H54 (cell line): ENCODE results near the gene CERK.

ENCODE experiments used
- DNase-seq: peaks from one replicate; pipeline ENCODE4 v3.0.0; 2011; ENCODE audit warnings: low spot score, mixed read lengths; ENCODE audit not compliant: insufficient read length
- FAIRE-seq: peaks from 3 replicates; lab custom pipeline; 2011; peaks lifted over from hg19 to GRCh38; lab: Jason Lieb, UNC
- POLR2A ChIP-seq: IDR thresholded peaks from 2 replicates; pipeline ENCODE4 v1.6.1; 2011; ENCODE audit warnings: low read depth, mild to moderate bottlenecking, low read length

The CERK gene

GRCh38 chr22:46774253-46774979 is 36.4 kb upstream of the CERK start:
- no peak for TF ChIP-seq POLR2A
- FAIRE-seq: no peak
- no peak for DNase-seq

- FAIRE-seq (no peak), DNase-seq (no peak)
- TF ChIP-seq POLR2A: no peak
These were observed 35.0 kb upstream of the CERK start for GRCh38 chr22:46773076-46773475.

- TF ChIP-seq POLR2A: no peak
- FAIRE-seq (no peak), DNase-seq (no peak)
These were observed 32.7 kb upstream of the CERK start for GRCh38 chr22:46770726-46771125.

- FAIRE-seq: no peak
- TF ChIP-seq POLR2A: no peak
- DNase-seq: no peak
These were observed 32.1 kb upstream of the CERK start for GRCh38 chr22:46770151-46770641.

- TF ChIP-seq POLR2A: no peak
- no peak for DNase-seq
- FAIRE-seq: no peak
These were observed 31.7 kb upstream of the CERK start for GRCh38 chr22:46769706-46770105.

GRCh38 chr22:46769191-46769675 is 31.2 kb upstream of the CERK start:
- DNase-seq (no peak), FAIRE-seq (no peak)
- no peak for TF ChIP-seq POLR2A

GRCh38 chr22:46767249-46767985 is 29.4 kb upstream of the CERK start:
- no peak for TF ChIP-seq POLR2A
- FAIRE-seq: no peak
- DNase-seq: no peak

- TF ChIP-seq POLR2A: no peak
- FAIRE-seq (no peak), DNase-seq (no peak)
These were observed 28.6 kb upstream of the CERK start for GRCh38 chr22:46766611-46767010.

GRCh38 chr22:46764779-46765485 is 26.9 kb upstream of the CERK start:
- FAIRE-seq (no peak), DNase-seq (no peak)
- TF ChIP-seq POLR2A: no peak

GRCh38 chr22:46764140-46764680 is 26.2 kb upstream of the CERK start:
- no peak for DNase-seq
- no peak for TF ChIP-seq POLR2A
- FAIRE-seq: no peak

GRCh38 chr22:46763051-46763705 is 25.1 kb upstream of the CERK start:
- FAIRE-seq (no peak), DNase-seq (no peak)
- TF ChIP-seq POLR2A: no peak

GRCh38 chr22:46762238-46763050 is 24.4 kb upstream of the CERK start, which contains the start of gene TBC1D22A:
TSS of gene TBC1D22A (plus strand) at chr22:46762650. CDS start at chr22:46762787, 137 bp downstream.
- DNase-seq (peak; percentile 82), FAIRE-seq (peak; percentile 43)
- peak; percentile 94 for TF ChIP-seq POLR2A
